Karpas-422 (cell line): ENCODE measurements around the gene CHST2. TPM values are rescaled to one million over a fixed set of nuclear protein-coding genes. Genes with fewer than 3 reads are reported as not detected.
A peak's percentile ranks its signal among the peaks of the same experiment; 100 is the strongest.

ENCODE experiments used
- DNase-seq: peaks from one replicate; pipeline ENCODE4 v3.0.0-alpha.2; 2015
- H2AFZ ChIP-seq: fragments of 200-600 bp; sonication (generic); 2 replicates; pipeline ENCODE4 v1.6.1; 2014; ENCODE audit warnings: antibody characterized with exemption, low read length, mixed read lengths
- H3K27ac ChIP-seq: fragments of 200-600 bp; sonication (generic); 2 replicates; pipeline ENCODE4 v1.5.1; 2014; ENCODE audit warnings: mild to moderate bottlenecking, low read length, moderate library complexity
- H3K27me3 ChIP-seq: fragments of 200-600 bp; sonication (generic); 2 replicates; pipeline ENCODE4 v1.6.1; 2014; ENCODE audit warnings: low read length, mixed read lengths
- H3K36me3 ChIP-seq: fragments of 200-600 bp; sonication (generic); 2 replicates; pipeline ENCODE4 v1.6.1; 2014; ENCODE audit warnings: low read length, mixed read lengths; ENCODE audit not compliant: insufficient read depth
- H3K4me1 ChIP-seq: fragments of 200-600 bp; sonication (generic); 2 replicates; pipeline ENCODE4 v1.6.1; 2014; ENCODE audit warnings: mild to moderate bottlenecking, low read length, mixed read lengths
- H3K4me2 ChIP-seq: fragments of 200-600 bp; sonication (generic); 2 replicates; pipeline ENCODE4 v1.6.1; 2014; ENCODE audit warnings: low read length, low read depth, mild to moderate bottlenecking; ENCODE audit not compliant: poor library complexity, severe bottlenecking
- H3K4me3 ChIP-seq: fragments of 200-600 bp; sonication (generic); 2 replicates; pipeline ENCODE4 v1.5.1; 2014; ENCODE audit warnings: mild to moderate bottlenecking, antibody characterized with exemption, low read length, mixed read lengths
- H3K79me2 ChIP-seq: fragments of 200-600 bp; sonication (generic); 2 replicates; pipeline ENCODE4 v1.6.1; 2014; ENCODE audit warnings: mild to moderate bottlenecking, low read length, mixed read lengths
- H3K9ac ChIP-seq: fragments of 200-600 bp; sonication (generic); 2 replicates; pipeline ENCODE4 v1.6.0; 2014; ENCODE audit warnings: low read length
- H3K9me2 ChIP-seq: fragments of 200-600 bp; sonication (generic), shearing (Covaris generic); replicated peaks from 2 replicates; pipeline ENCODE4 v1.6.0; 2014; ENCODE audit warnings: mild to moderate bottlenecking, low read length, moderate library complexity; ENCODE audit not compliant: insufficient read depth
- H3K9me3 ChIP-seq: fragments of 300-700, 200-600 bp; sonication (generic); 2 replicates; pipeline ENCODE4 v1.6.1; 2014; ENCODE audit warnings: low read length, mixed read lengths
- H4K20me1 ChIP-seq: fragments of 200-600 bp; sonication (generic); 2 replicates; pipeline ENCODE4 v1.6.1; 2014; ENCODE audit warnings: mild to moderate bottlenecking, antibody characterized with exemption, low read length, low read depth; ENCODE audit not compliant: insufficient read depth
- total RNA-seq: library from RNA; depleted of rRNA; stranded (reverse); fragments of >200 nt; shearing (Covaris generic); gene quantifications from 2 replicates; pipeline ENCODE4 v1.2.3, GENCODE V29; 2014; ENCODE audit warnings: low replicate concordance

The CHST2 gene
- total RNA-seq, 1 experiment from 2014 or later = 14.3 TPM

- H3K9ac ChIP-seq = peak overlapping the region; percentile 58
- no peaks in the 10 kb centered on the region for H3K79me2 ChIP-seq
- H3K4me3 ChIP-seq = peak overlapping the region; percentile 61; the same call in 1 of the 2 replicates
- H3K9me3 ChIP-seq = no peaks in the 10 kb centered on the region
- peaks cover 38% of the 10 kb centered on the region for H3K4me1 ChIP-seq
- H4K20me1 ChIP-seq = no peaks in the 10 kb centered on the region
- H2AFZ ChIP-seq = 0 out of 2 replicates have a peak overlapping the region, but pooled peaks have one; percentile 57
- no peaks in the 10 kb centered on the region for H3K27me3 ChIP-seq
- no peaks in the 10 kb centered on the region for H3K9me2 ChIP-seq
- peak overlapping the region; percentile 70 for H3K4me2 ChIP-seq
- DNase-seq = no peak
- H3K36me3 ChIP-seq = no peaks in the 10 kb centered on the region
- H3K27ac ChIP-seq = peak overlapping the region; percentile 67
Observed at GRCh38 chr3:143081365-143081764, 38.2 kb upstream of the CHST2 start.

- peak overlapping the region; percentile 57 for H2AFZ ChIP-seq
Observed at GRCh38 chr3:143081844-143082778, 37.5 kb upstream of the CHST2 start.

GRCh38 chr3:143083781-143084180 is 35.8 kb upstream of the CHST2 start:
- no peak for DNase-seq
- Histone ChIP-seq H3K79me2 (no peaks in the 10 kb centered on the region), H3K4me2 (no peak overlapping the region), H4K20me1 (no peaks in the 10 kb centered on the region), H3K27ac (no peak overlapping the region), H3K36me3 (no peaks in the 10 kb centered on the region), H3K4me3 (no peak overlapping the region), H3K27me3 (no peaks in the 10 kb centered on the region), H3K9ac (no peak overlapping the region), H3K9me3 (no peaks in the 10 kb centered on the region), H3K4me1 (peaks cover 38% of the 10 kb centered on the region), H3K9me2 (no peaks in the 10 kb centered on the region), H2AFZ (no peak overlapping the region)

More at GRCh38 chr3:143081844-143082778, 37.5 kb upstream of the CHST2 start:
- peak; percentile 79 for DNase-seq
- Histone ChIP-seq H3K27ac (peak overlapping the region; percentile 67), H3K4me3 (peak overlapping the region; percentile 61), H4K20me1 (no peaks in the 10 kb centered on the region), H3K9me2 (no peaks in the 10 kb centered on the region), H3K36me3 (no peaks in the 10 kb centered on the region), H3K9me3 (no peaks in the 10 kb centered on the region), H3K27me3 (no peaks in the 10 kb centered on the region), H3K9ac (peak overlapping the region; percentile 58), H3K4me1 (peaks cover 38% of the 10 kb centered on the region), H3K4me2 (peak overlapping the region; percentile 70), H3K79me2 (no peaks in the 10 kb centered on the region)

- H3K27ac ChIP-seq = no peak overlapping the region
- H3K4me2 ChIP-seq = no peak overlapping the region
- H3K79me2 ChIP-seq = no peaks in the 10 kb centered on the region
- peaks cover 34% of the 10 kb centered on the region for H3K4me1 ChIP-seq
- H4K20me1 ChIP-seq = no peaks in the 10 kb centered on the region
- no peak overlapping the region for H3K9ac ChIP-seq
- H3K9me2 ChIP-seq = no peaks in the 10 kb centered on the region
- no peak overlapping the region for H3K4me3 ChIP-seq
- H2AFZ ChIP-seq = no peak overlapping the region
- DNase-seq = peak; percentile 71
- no peaks in the 10 kb centered on the region for H3K27me3 ChIP-seq
- no peaks in the 10 kb centered on the region for H3K36me3 ChIP-seq
- H3K9me3 ChIP-seq = no peaks in the 10 kb centered on the region
Observed at GRCh38 chr3:143084856-143085731, 34.5 kb upstream of the CHST2 start.

- no peaks in the 10 kb centered on the region for H4K20me1 ChIP-seq
- no peak overlapping the region for H3K27ac ChIP-seq
- H3K4me2 ChIP-seq = no peak overlapping the region
- no peak overlapping the region for H2AFZ ChIP-seq
- no peak overlapping the region for H3K4me3 ChIP-seq
- H3K4me1 ChIP-seq = peaks cover 7% of the 10 kb centered on the region
- no peaks in the 10 kb centered on the region for H3K27me3 ChIP-seq
- no peaks in the 10 kb centered on the region for H3K36me3 ChIP-seq
- H3K79me2 ChIP-seq = no peaks in the 10 kb centered on the region
- no peak overlapping the region for H3K9ac ChIP-seq
- H3K9me2 ChIP-seq = no peaks in the 10 kb centered on the region
- no peaks in the 10 kb centered on the region for H3K9me3 ChIP-seq
- no peak for DNase-seq
Observed at GRCh38 chr3:143088835-143089234, 30.7 kb upstream of the CHST2 start.

- no peak for DNase-seq
- Histone ChIP-seq H3K4me2 (no peak overlapping the region), H3K9me2 (no peaks in the 10 kb centered on the region), H3K36me3 (no peaks in the 10 kb centered on the region), H3K4me1 (peaks cover 4% of the 10 kb centered on the region), H3K4me3 (no peak overlapping the region), H2AFZ (no peak overlapping the region), H3K27me3 (no peaks in the 10 kb centered on the region), H3K9ac (no peak overlapping the region), H3K9me3 (no peaks in the 10 kb centered on the region), H3K79me2 (no peaks in the 10 kb centered on the region), H3K27ac (no peak overlapping the region), H4K20me1 (no peaks in the 10 kb centered on the region)
Observed at GRCh38 chr3:143089965-143090364, 29.6 kb upstream of the CHST2 start.

- Histone ChIP-seq H3K4me2 (no peak overlapping the region), H3K4me3 (no peak overlapping the region), H3K27ac (no peak overlapping the region), H3K4me1 (no peaks in the 10 kb centered on the region), H3K9me2 (no peaks in the 10 kb centered on the region), H3K9ac (no peak overlapping the region), H3K27me3 (no peaks in the 10 kb centered on the region), H2AFZ (no peak overlapping the region), H3K36me3 (no peaks in the 10 kb centered on the region), H3K79me2 (no peaks in the 10 kb centered on the region), H4K20me1 (no peaks in the 10 kb centered on the region), H3K9me3 (no peaks in the 10 kb centered on the region)
- DNase-seq = no peak
Observed at GRCh38 chr3:143090486-143090885, 29.1 kb upstream of the CHST2 start.
